IMR-90 (cell line): Measurements from ENCODE around the gene DDX59. TPM values are rescaled to one million over a fixed set of nuclear protein-coding genes. Genes with fewer than 3 reads are reported as not detected.

Source experiments
- ATAC-seq: fragments of 200-7000 bp; cut with Tn5 transposase; 2 replicates; pipeline ENCODE4 v1.9.1; 2020; ENCODE audit warnings: low read depth, mild to moderate bottlenecking, moderate library complexity
- BruUV-seq: library from RNA; stranded (reverse); fragments of 400-500 nt; replicated peaks from 2 replicates; lab custom pipeline; 2021; lab: Mats Ljungman, UMichigan
- CTCF ChIA-PET: fragments of 300-600 bp; formaldehyde crosslinking; extraction: SDS; loops from one replicate; lab custom pipeline; 2021; ENCODE audit warnings: antibody characterized with exemption; lab: Yijun Ruan, JAX
- POLR2A ChIA-PET: fragments of 300-600 bp; sonication (Branson Sonifier 250); formaldehyde crosslinking; loops from one replicate; lab custom pipeline; 2022; ENCODE audit warnings: antibody characterized with exemption; ENCODE audit not compliant: unreplicated experiment; lab: Charles Lee
- DNase-seq: peaks from one replicate; pipeline ENCODE4 v3.0.0; 2013
- H2AFZ ChIP-seq: replicated peaks from 2 replicates; pipeline ENCODE3; 2013; ENCODE audit warnings: low read length, mild to moderate bottlenecking; ENCODE audit not compliant: poor library complexity
- H2AK5ac ChIP-seq: 2 replicates; pipeline ENCODE4 v1.6.1; 2013; ENCODE audit warnings: low read depth, low read length, inconsistent platforms
- H2AK9ac ChIP-seq: replicated peaks from 2 replicates; pipeline ENCODE3; 2013; ENCODE audit warnings: mild to moderate bottlenecking, low read depth, low read length, moderate library complexity; ENCODE audit not compliant: poor library complexity
- H2BK120ac ChIP-seq: 2 replicates; pipeline ENCODE4 v1.6.1; 2013; ENCODE audit warnings: low read depth, low read length, inconsistent platforms
- H2BK15ac ChIP-seq: 3 replicates; pipeline ENCODE4 v1.6.1; 2013; ENCODE audit warnings: low read depth, low read length, inconsistent platforms
- H2BK20ac ChIP-seq: 2 replicates; pipeline ENCODE4 v1.6.1; 2013; ENCODE audit warnings: low read depth, mild to moderate bottlenecking, inconsistent platforms, low read length, moderate library complexity
- H2BK5ac ChIP-seq: 2 replicates; pipeline ENCODE4 v1.6.1; 2013; ENCODE audit warnings: mild to moderate bottlenecking, low read depth, low read length, inconsistent platforms; ENCODE audit not compliant: poor library complexity, severe bottlenecking
- H3K14ac ChIP-seq: replicated peaks from 2 replicates; pipeline ENCODE4 v1.6.1; 2013; ENCODE audit warnings: low read depth, low read length, inconsistent platforms
- H3K18ac ChIP-seq: 2 replicates; pipeline ENCODE4 v1.6.1; 2013; ENCODE audit warnings: low read depth, low read length, control low read depth
- H3K23ac ChIP-seq: 2 replicates; pipeline ENCODE4 v1.6.1; 2013; ENCODE audit warnings: low read depth, low read length, inconsistent platforms
- H3K27ac ChIP-seq: 2 replicates; pipeline ENCODE4 v1.5.1; 2013; ENCODE audit warnings: mild to moderate bottlenecking, control low read depth, low read length; ENCODE audit not compliant: insufficient read depth
- H3K27me3 ChIP-seq: 2 replicates; pipeline ENCODE4 v1.6.1; 2013; ENCODE audit warnings: low read length; ENCODE audit not compliant: control insufficient read depth, insufficient read depth
- H3K36me3 ChIP-seq: 2 replicates; pipeline ENCODE4 v1.6.1; 2013; ENCODE audit warnings: low read length, mixed read lengths; ENCODE audit not compliant: control insufficient read depth, insufficient read depth
- H3K4ac ChIP-seq: 2 replicates; pipeline ENCODE4 v1.6.1; 2013; ENCODE audit warnings: low read depth, low read length, inconsistent platforms
- H3K4me1 ChIP-seq: 2 replicates; pipeline ENCODE4 v1.6.1; 2013; ENCODE audit warnings: low read length, mixed read lengths; ENCODE audit not compliant: control insufficient read depth, insufficient read depth
- H3K4me2 ChIP-seq: 2 replicates; pipeline ENCODE4 v1.6.1; 2013; ENCODE audit warnings: low read depth, mild to moderate bottlenecking, control low read depth, low read length, moderate library complexity
- H3K4me3 ChIP-seq: 2 replicates; pipeline ENCODE4 v1.5.1; 2013; ENCODE audit warnings: low read depth, mild to moderate bottlenecking, control low read depth, low read length, moderate library complexity; ENCODE audit not compliant: insufficient read depth
- H3K56ac ChIP-seq: 2 replicates; pipeline ENCODE4 v1.6.1; 2013; ENCODE audit warnings: low read length, inconsistent platforms; ENCODE audit not compliant: insufficient read depth; ENCODE audit errors: extremely low read depth
- H3K79me1 ChIP-seq, 2 experiments: 2 replicates each; pipeline ENCODE4 v1.6.1; 2013; ENCODE audit warnings: low read length in 2 of 2, inconsistent platforms in 1 of 2, low read depth in 1 of 2
- H3K9ac ChIP-seq: 2 replicates; pipeline ENCODE4 v1.6.1; 2013; ENCODE audit warnings: low read depth, low read length, control low read depth
- H3K9me1 ChIP-seq: 2 replicates; pipeline ENCODE4 v1.6.1; 2013; ENCODE audit warnings: low read length, inconsistent platforms; ENCODE audit not compliant: insufficient read depth
- H3K9me3 ChIP-seq: 2 replicates; pipeline ENCODE4 v1.6.1; 2013; ENCODE audit warnings: low read length; ENCODE audit not compliant: control insufficient read depth, insufficient read depth
- H4K20me1 ChIP-seq: 2 replicates; pipeline ENCODE4 v1.6.1; 2013; ENCODE audit warnings: low read length, inconsistent platforms; ENCODE audit not compliant: insufficient read depth
- H4K5ac ChIP-seq: 2 replicates; pipeline ENCODE4 v1.6.1; 2013; ENCODE audit warnings: mild to moderate bottlenecking, low read depth, low read length, control low read depth
- H4K8ac ChIP-seq, 2 experiments: 2 replicates each; pipeline ENCODE4 v1.6.1; 2013; ENCODE audit warnings: low read depth in 2 of 2, low read length in 2 of 2, control low read depth in 1 of 2, inconsistent platforms in 1 of 2
- H4K91ac ChIP-seq: 2 replicates; pipeline ENCODE4 v1.6.1; 2013; ENCODE audit warnings: low read depth, low read length, inconsistent platforms; ENCODE audit not compliant: insufficient read depth
- POLR2A ChIP-seq: IDR thresholded peaks from 2 replicates; pipeline ENCODE4 v1.6.1; 2012; ENCODE audit warnings: mild to moderate bottlenecking, low read depth, low read length
- RFX5 ChIP-seq: IDR thresholded peaks from 2 replicates; pipeline ENCODE4 v1.8.0; 2012; ENCODE audit warnings: low read depth, mild to moderate bottlenecking, low read length, moderate library complexity
- WGBS, 2 experiments: methylation state at CpG; one replicate each; pipeline versions ENCODE4 v1.1.5 to v1.1.7; 2013; ENCODE audit warnings: missing lambda C conversion rate in 2 of 2; ENCODE audit not compliant: insufficient read length in 1 of 2; ENCODE audit errors: extremely low coverage in 2 of 2; 5-methylcytosine and 5-hydroxymethylcytosine counted together
- dilution Hi-C: fragments of 300-500 bp; cut with HindIII; formaldehyde crosslinking; loops from one replicate; pipeline ENCODE4 v1.14.3; 2018; ENCODE audit warnings: low sequenced_read_pairs; ENCODE audit not compliant: unreplicated experiment
- in situ Hi-C: fragments of 300-500 bp; cut with MboI; formaldehyde crosslinking; loops from 3 replicates; pipeline ENCODE4 v1.14.3; 2019; ENCODE audit warnings: low sequenced_read_pairs, inconsistent platforms, mixed read lengths
- intact Hi-C: fragments of 100-400 bp; cut with micrococcal nuclease; formaldehyde crosslinking; loops from 2 replicates; pipeline ENCODE4 v1.10.0; 2022
- polyA plus RNA-seq, 3 experiments: library from polyadenylated mRNA; depleted of rRNA; stranded (reverse); fragments of >200 nt; gene quantifications; 2 replicates each; pipeline ENCODE4 v1.2.3, GENCODE V29; 2012; ENCODE audit warnings: low replicate concordance in 1 of 3
- total RNA-seq: library from RNA; depleted of rRNA; stranded (reverse); fragments of >200 nt; gene quantifications from 2 replicates; pipeline ENCODE4 v1.2.3, GENCODE V29; 2012

The DDX59 gene
- total and polyA plus RNA-seq, 2 of the 4 experiments (the other 2 are of a cell fraction): 8.6 to 9.1 TPM

DNA sequence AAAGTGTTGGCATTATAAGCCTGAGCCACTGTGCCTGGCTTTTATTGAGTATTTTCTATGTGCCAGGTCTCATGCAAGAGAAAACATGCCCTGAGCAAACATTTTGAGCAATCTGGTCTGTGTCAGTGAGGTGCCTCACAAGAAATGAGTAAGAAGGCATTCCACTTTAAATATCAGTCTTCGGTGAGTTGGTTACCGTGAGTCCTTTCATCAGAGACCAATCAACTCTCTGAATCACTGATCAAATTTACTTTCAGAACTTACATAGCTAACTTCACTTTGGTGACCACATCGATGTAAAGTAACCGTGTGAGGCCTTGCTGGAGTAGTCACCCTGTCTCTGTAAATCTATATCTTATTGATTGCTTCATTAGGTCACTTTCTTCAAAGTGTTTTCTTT, 14.3 kb upstream of the DDX59 start:
- Histone ChIP-seq H3K18ac (no peak overlapping the region), H3K4me1 (no peaks in the 10 kb centered on the region), H3K4me3 (no peak overlapping the region), H4K91ac (no peak overlapping the region), H3K9ac (no peak overlapping the region), H2AFZ (no peak overlapping the region), H3K9me1 (no peaks in the 10 kb centered on the region), H3K14ac (no peak overlapping the region), H3K9me3 (no peaks in the 10 kb centered on the region), H2AK9ac (no peak overlapping the region), H2BK15ac (no peak overlapping the region), H4K20me1 (no peaks in the 10 kb centered on the region), H4K8ac (no peak overlapping the region), H2BK20ac (no peak overlapping the region), H3K27me3 (no peaks in the 10 kb centered on the region), H3K4ac (no peak overlapping the region), H4K5ac (no peak overlapping the region), H2AK5ac (no peak overlapping the region), H3K4me2 (no peak overlapping the region), H3K79me1 (no peaks in the 10 kb centered on the region), H2BK5ac (no peak overlapping the region), H3K36me3 (no peaks in the 10 kb centered on the region), H3K23ac (no peak overlapping the region), H2BK120ac (no peak overlapping the region), H3K27ac (no peak overlapping the region), H3K56ac (no peak overlapping the region)
- POLR2A ChIA-PET: no interaction called here
- CTCF ChIA-PET: interaction anchor here (1.2 kb wide), 1 partner anchor 10 kb away, joined by 4 read pairs; no protein-coding TSS in a partner anchor
- dilution Hi-C loops (no loop called here), in situ Hi-C loops (no loop called here), intact Hi-C loops (loop anchor here (5.0 kb wide), 1 partner anchor 38 kb away; no protein-coding TSS in a partner anchor)
- TF ChIP-seq RFX5 (no peak), POLR2A (no peak)
- DNase-seq (peak; percentile 54), ATAC-seq (no peak)
- no CpG with 5 or more reads among the region's 4 CpGs for WGBS, 2 experiments
- BruUV-seq: no TSS peak
